ENCODE data around the gene PHF5A.

The PHF5A gene

GRCh38 chr22:41491374-41492100 lies 23.0 kb upstream of the PHF5A start:
- no peak overlapping the region for H3K4me3 ChIP-seq (ENCODE audit: low read depth, low read length)

GRCh38 chr22:41488596-41489385 lies 20.3 kb upstream of the PHF5A start:
- no peak overlapping the region for H3K4me3 ChIP-seq (ENCODE audit: low read depth, low read length)
- DNase-seq (ENCODE audit: low read depth), result no peak
- TF ChIP-seq POLR2A (IDR thresholded peaks at IDR 0.05; ENCODE audit: extremely low read depth, insufficient read length), result no peak
- TF ChIP-seq MAX (IDR thresholded peaks at IDR 0.05; ENCODE audit: low read depth, low read length), result no peak
- no peak for TF ChIP-seq MYC (IDR thresholded peaks at IDR 0.05; ENCODE audit: low read depth, low read length)
- TF ChIP-seq CTCF (IDR thresholded peaks at IDR 0.05; ENCODE audit: low read depth, low read length), result no peak

More at GRCh38 chr22:41491374-41492100, 23.0 kb upstream of the PHF5A start:
- TF ChIP-seq MAX (IDR thresholded peaks at IDR 0.05; ENCODE audit: low read depth, low read length) (no peak), CTCF (IDR thresholded peaks at IDR 0.05; ENCODE audit: low read depth, low read length) (no peak), MYC (IDR thresholded peaks at IDR 0.05; ENCODE audit: low read depth, low read length) (no peak), POLR2A (IDR thresholded peaks at IDR 0.05; ENCODE audit: extremely low read depth, insufficient read length) (no peak)
- DNase-seq (ENCODE audit: low read depth), result no peak

- DNase-seq (ENCODE audit: low read depth), result no peak
- TF ChIP-seq MAX (IDR thresholded peaks at IDR 0.05; ENCODE audit: low read depth, low read length), result no peak
- no peak for TF ChIP-seq CTCF (IDR thresholded peaks at IDR 0.05; ENCODE audit: low read depth, low read length)
- TF ChIP-seq POLR2A (IDR thresholded peaks at IDR 0.05; ENCODE audit: extremely low read depth, insufficient read length), result no peak
- TF ChIP-seq MYC (IDR thresholded peaks at IDR 0.05; ENCODE audit: low read depth, low read length), result no peak
- no peak overlapping the region for H3K4me3 ChIP-seq (ENCODE audit: low read depth, low read length)
Measured at GRCh38 chr22:41488076-41488475, 19.6 kb upstream of the PHF5A start.

GRCh38 chr22:41487037-41487935 lies 18.8 kb upstream of the PHF5A start:
- H3K4me3 ChIP-seq (ENCODE audit: low read depth, low read length), result no peak overlapping the region
- DNase-seq (ENCODE audit: low read depth), result no peak
- TF ChIP-seq POLR2A (IDR thresholded peaks at IDR 0.05; ENCODE audit: extremely low read depth, insufficient read length) (no peak), MYC (IDR thresholded peaks at IDR 0.05; ENCODE audit: low read depth, low read length) (no peak), MAX (IDR thresholded peaks at IDR 0.05; ENCODE audit: low read depth, low read length) (no peak), CTCF (IDR thresholded peaks at IDR 0.05; ENCODE audit: low read depth, low read length) (no peak)

- no peak overlapping the region for H3K4me3 ChIP-seq (ENCODE audit: low read depth, low read length)
- TF ChIP-seq CTCF (IDR thresholded peaks at IDR 0.05; ENCODE audit: low read depth, low read length), result no peak
- TF ChIP-seq POLR2A (IDR thresholded peaks at IDR 0.05; ENCODE audit: extremely low read depth, insufficient read length), result no peak
- TF ChIP-seq MAX (IDR thresholded peaks at IDR 0.05; ENCODE audit: low read depth, low read length), result no peak
- TF ChIP-seq MYC (IDR thresholded peaks at IDR 0.05; ENCODE audit: low read depth, low read length), result no peak
- DNase-seq (ENCODE audit: low read depth), result no peak
Measured at GRCh38 chr22:41485033-41485432, 16.5 kb upstream of the PHF5A start.
